SK-N-MC (cell line): ENCODE measurements around the gene SLC12A3.

Source experiments
- EZH2 ChIP-seq: fragments of 200-600 bp; sonication (generic); IDR thresholded peaks from one replicate; pipeline ENCODE4 v1.6.1; 2017; ENCODE audit warnings: antibody characterized with exemption
- POLR2AphosphoS5 ChIP-seq: IDR thresholded peaks from 2 replicates; pipeline ENCODE4 v1.6.1; 2012; ENCODE audit warnings: mild to moderate bottlenecking, low read depth, low read length, borderline replicate concordance

GRCh38 chr16:56944954-56945839 is 80.2 kb downstream of the SLC12A3 start:
- TF ChIP-seq POLR2AphosphoS5 (no peak), EZH2 (no peak)
